ENCODE data around the gene ARHGDIA.

Gene ARHGDIA

GRCh38 chr17:81823820-81824550 is 47.2 kb downstream of the ARHGDIA start:
- Mint-ChIP-seq H3K9me3 (no peaks in the 10 kb centered on the region), H3K27ac (no peak overlapping the region), H3K36me3 (ENCODE audit: low read depth) (no peaks in the 10 kb centered on the region), H3K27me3 (ENCODE audit: low read depth) (no peaks in the 10 kb centered on the region), H3K4me3 (no peak overlapping the region), H3K4me1 (ENCODE audit: low read depth) (peaks cover 7% of the 10 kb centered on the region)

- Mint-ChIP-seq H3K27ac (no peak overlapping the region), H3K9me3 (no peaks in the 10 kb centered on the region), H3K4me1 (ENCODE audit: low read depth) (peaks cover 5% of the 10 kb centered on the region), H3K4me3 (no peak overlapping the region), H3K27me3 (ENCODE audit: low read depth) (no peaks in the 10 kb centered on the region), H3K36me3 (ENCODE audit: low read depth) (no peaks in the 10 kb centered on the region)
These were observed 47.9 kb downstream of the ARHGDIA start for GRCh38 chr17:81822996-81823819.

- peaks cover 6% of the 10 kb centered on the region for H3K27me3 Mint-ChIP-seq (ENCODE audit: low read depth)
- peaks cover 8% of the 10 kb centered on the region for H3K4me1 Mint-ChIP-seq (ENCODE audit: low read depth)
- no peaks in the 10 kb centered on the region for H3K36me3 Mint-ChIP-seq (ENCODE audit: low read depth)
- no peak overlapping the region for H3K4me3 Mint-ChIP-seq
- no peaks in the 10 kb centered on the region for H3K9me3 Mint-ChIP-seq
- no peak overlapping the region for H3K27ac Mint-ChIP-seq
These were observed 48.9 kb downstream of the ARHGDIA start for GRCh38 chr17:81822312-81822637.

- Mint-ChIP-seq H3K36me3 (ENCODE audit: low read depth) (no peaks in the 10 kb centered on the region), H3K27me3 (ENCODE audit: low read depth) (peaks cover 9% of the 10 kb centered on the region), H3K4me3 (no peak overlapping the region), H3K9me3 (no peaks in the 10 kb centered on the region), H3K27ac (no peak overlapping the region), H3K4me1 (ENCODE audit: low read depth) (peaks cover 8% of the 10 kb centered on the region)
These were observed 49.4 kb downstream of the ARHGDIA start for GRCh38 chr17:81821603-81822311.

GRCh38 chr17:81821147-81821546 is 50.0 kb downstream of the ARHGDIA start:
- Mint-ChIP-seq H3K4me1 (ENCODE audit: low read depth) (peaks cover 7% of the 10 kb centered on the region), H3K27me3 (ENCODE audit: low read depth) (peaks cover 12% of the 10 kb centered on the region), H3K9me3 (no peaks in the 10 kb centered on the region), H3K4me3 (no peak overlapping the region), H3K27ac (no peak overlapping the region), H3K36me3 (ENCODE audit: low read depth) (no peaks in the 10 kb centered on the region)

- H3K9me3 Mint-ChIP-seq = no peaks in the 10 kb centered on the region
- H3K4me1 Mint-ChIP-seq (ENCODE audit: low read depth) = peaks cover 5% of the 10 kb centered on the region
- H3K4me3 Mint-ChIP-seq = no peak overlapping the region
- no peak overlapping the region for H3K27ac Mint-ChIP-seq
- no peaks in the 10 kb centered on the region for H3K36me3 Mint-ChIP-seq (ENCODE audit: low read depth)
- peaks cover 14% of the 10 kb centered on the region for H3K27me3 Mint-ChIP-seq (ENCODE audit: low read depth)
These were observed 51.4 kb downstream of the ARHGDIA start for GRCh38 chr17:81819708-81820107.

- Mint-ChIP-seq H3K4me3 (no peak overlapping the region), H3K9me3 (no peaks in the 10 kb centered on the region), H3K36me3 (ENCODE audit: low read depth) (no peaks in the 10 kb centered on the region), H3K27me3 (ENCODE audit: low read depth) (peaks cover 14% of the 10 kb centered on the region), H3K27ac (no peak overlapping the region), H3K4me1 (ENCODE audit: low read depth) (peaks cover 5% of the 10 kb centered on the region)
These were observed 53.4 kb downstream of the ARHGDIA start for GRCh38 chr17:81817758-81818147.

All from T-helper 1 cell treated with Interleukin-12 subunit alpha and Interleukin-12 subunit beta and Interleukin-4 antibody, amounts not matched to agents 30 μg/mL and 1 μg/mL, for 36 hours (primary cell).